Brain microvascular endothelial cell (primary cell): ENCODE data around the gene CXorf66.

Experiments used
- DNase-seq: peaks from one replicate; pipeline ENCODE4 v3.0.0-alpha.2; 2020
- H3K27ac ChIP-seq: fragments of 250-450 bp; sonication (Bioruptor Pico); 2 replicates; pipeline ENCODE4 v1.5.1; 2020; ENCODE audit warnings: mild to moderate bottlenecking, moderate library complexity
- H3K27me3 ChIP-seq: fragments of 250-450 bp; sonication (Bioruptor Pico); replicated peaks from 2 replicates; pipeline ENCODE4 v1.5.1; 2020; ENCODE audit warnings: mild to moderate bottlenecking
- H3K36me3 ChIP-seq: fragments of 250-450 bp; sonication (Bioruptor Pico); replicated peaks from 2 replicates; pipeline ENCODE4 v1.5.1; 2020; ENCODE audit warnings: mild to moderate bottlenecking
- H3K4me3 ChIP-seq: 2 replicates; pipeline ENCODE4 v1.5.1; 2011; ENCODE audit warnings: low read depth, mild to moderate bottlenecking, control low read depth, low read length, moderate library complexity
- CTCF ChIP-seq: IDR thresholded peaks from 2 replicates; pipeline ENCODE4 v1.5.1; 2011; ENCODE audit warnings: low read depth, mild to moderate bottlenecking, moderate library complexity, low read length, control low read depth, inconsistent platforms; ENCODE audit errors: missing control alignments
- in situ Hi-C: cut with HindIII; loops from 2 replicates; pipeline ENCODE4 v1.10.0; 2017; ENCODE audit warnings: low sequenced_read_pairs, low pct_ligation_motif_present

The CXorf66 gene

GRCh38 chrX:139907078-139907477 lies 58.2 kb downstream of the CXorf66 start:
- in situ Hi-C loops = no loop called here
- Histone ChIP-seq H3K27ac (no peak overlapping the region), H3K27me3 (no peaks in the 10 kb centered on the region), H3K36me3 (no peaks in the 10 kb centered on the region), H3K4me3 (no peak overlapping the region)
- DNase-seq = no peak
- no peak for TF ChIP-seq CTCF

- Histone ChIP-seq H3K4me3 (no peak overlapping the region), H3K27me3 (no peaks in the 10 kb centered on the region), H3K36me3 (no peaks in the 10 kb centered on the region), H3K27ac (no peak overlapping the region)
- no peak for TF ChIP-seq CTCF
- DNase-seq = no peak
- in situ Hi-C loops = no loop called here
Observed at GRCh38 chrX:139905743-139906142, 59.6 kb downstream of the CXorf66 start.
